GM21367 (cell line): Measurements from ENCODE around the gene HAT1.

ENCODE experiments used
- ATAC-seq: cut with Tn5 transposase; IDR thresholded peaks from one replicate; pipeline ENCODE4 v1.9.1; 2021; ENCODE audit not compliant: unreplicated experiment

HAT1 gene

GRCh38 chr2:172031536-172031935, 109.3 kb downstream of the HAT1 start:
- ATAC-seq, result no peak
